IPS-18c (cell line): Measurements from ENCODE around the gene UNC5B.
"Not testable (repeated sequence)": the region's sequence is repeated elsewhere in the genome, so short reads cannot be mapped to it uniquely, and the experiment has no call there.

Source experiments
- H3K4me3 ChIP-seq: 2 replicates; pipeline ENCODE4 v1.7.0; 2013; ENCODE audit warnings: low read depth, mild to moderate bottlenecking, low read length, moderate library complexity; ENCODE audit not compliant: insufficient read depth
- H3K9me3 ChIP-seq: one replicate; pipeline ENCODE4 v1.6.1; 2013; ENCODE audit warnings: mild to moderate bottlenecking, low read length, moderate library complexity; ENCODE audit not compliant: control insufficient read depth, insufficient read depth

UNC5B gene

GRCh38 chr10:71266918-71267442 is 54.6 kb downstream of the UNC5B start:
- Histone ChIP-seq H3K4me3 (no peak overlapping the region), H3K9me3 (peaks cover 2% of the 10 kb centered on the region)

- H3K9me3 ChIP-seq, result peaks cover 2% of the 10 kb centered on the region
- no peak overlapping the region for H3K4me3 ChIP-seq
Observed at GRCh38 chr10:71267508-71268240, 55.3 kb downstream of the UNC5B start.

DNA sequence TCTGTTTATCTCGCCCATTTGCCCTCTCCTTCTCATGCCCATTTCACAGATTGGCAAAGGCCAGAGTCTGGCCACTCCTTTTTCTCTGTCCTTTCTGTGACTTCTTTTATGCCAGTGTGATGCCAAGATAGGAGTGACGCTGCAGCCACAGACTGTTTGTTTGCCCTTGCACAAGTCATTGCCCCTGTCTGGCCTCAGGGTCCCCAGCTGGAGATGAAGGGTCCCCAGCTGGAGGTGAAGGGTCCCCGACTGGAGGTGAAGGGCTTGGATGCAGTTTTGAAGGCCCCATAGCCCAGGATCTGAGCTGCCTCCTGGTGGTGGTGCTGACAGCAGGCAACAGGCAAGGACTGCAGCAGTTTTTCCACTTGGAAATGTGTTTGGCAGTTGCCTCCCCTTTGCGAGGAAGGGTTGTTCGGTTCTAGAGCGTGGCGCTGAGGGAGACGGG is 55.9 kb downstream of the UNC5B start:
- H3K9me3 ChIP-seq, result peaks cover 2% of the 10 kb centered on the region
- H3K4me3 ChIP-seq, result no peak overlapping the region

- Histone ChIP-seq H3K9me3 (peaks cover 2% of the 10 kb centered on the region), H3K4me3 (no peak overlapping the region)
Observed at GRCh38 chr10:71268758-71269157, 56.4 kb downstream of the UNC5B start.

DNA sequence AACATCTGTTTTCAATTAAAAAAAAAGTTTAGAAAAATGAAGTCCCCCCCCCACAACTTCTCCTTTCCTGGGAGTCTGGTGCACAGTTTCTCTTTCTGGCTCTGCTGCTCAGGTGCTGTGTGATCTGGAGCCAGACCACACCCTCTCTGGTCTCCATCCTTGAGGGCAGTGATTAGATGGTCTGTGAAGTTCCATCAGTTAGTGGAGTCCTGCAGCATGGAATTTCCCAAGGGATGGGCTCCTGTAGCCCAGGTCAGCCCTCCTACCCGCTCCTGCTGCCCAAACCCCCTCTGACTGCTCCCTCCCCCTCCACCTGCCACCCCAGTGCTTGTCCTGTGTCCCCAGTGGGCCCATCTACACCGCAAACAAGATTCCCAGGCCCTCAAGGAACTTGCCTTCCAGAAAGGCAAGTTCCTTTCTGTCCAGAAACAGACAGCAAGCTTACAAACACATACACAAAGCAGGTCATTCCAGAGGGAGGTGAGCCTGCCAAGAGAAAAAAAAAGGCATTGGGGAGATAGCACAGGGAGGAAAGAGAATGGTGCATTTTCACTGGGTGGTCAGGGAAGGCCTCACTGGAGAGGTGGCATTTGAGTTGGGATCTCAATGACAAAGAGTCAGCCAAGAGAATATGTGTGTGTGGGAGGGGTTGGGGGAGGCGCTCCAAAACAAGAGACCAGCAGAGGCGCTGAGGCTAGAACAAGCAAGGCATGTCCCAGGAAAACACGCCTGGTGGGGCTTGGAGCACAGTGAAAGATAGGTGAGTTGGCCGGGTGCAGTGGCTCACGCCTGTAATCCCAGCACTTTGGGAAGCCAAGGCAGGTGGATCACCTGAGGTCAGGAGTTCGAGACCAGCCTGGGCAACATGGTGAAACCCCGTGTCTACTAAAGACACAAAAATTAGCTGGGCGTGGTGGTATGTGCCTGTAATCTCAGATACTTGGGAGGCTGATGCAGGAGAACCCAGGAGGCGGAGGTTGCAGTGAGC is 57.2 kb downstream of the UNC5B start:
- Histone ChIP-seq H3K4me3 (no peak overlapping the region), H3K9me3 (peaks cover 2% of the 10 kb centered on the region)

DNA sequence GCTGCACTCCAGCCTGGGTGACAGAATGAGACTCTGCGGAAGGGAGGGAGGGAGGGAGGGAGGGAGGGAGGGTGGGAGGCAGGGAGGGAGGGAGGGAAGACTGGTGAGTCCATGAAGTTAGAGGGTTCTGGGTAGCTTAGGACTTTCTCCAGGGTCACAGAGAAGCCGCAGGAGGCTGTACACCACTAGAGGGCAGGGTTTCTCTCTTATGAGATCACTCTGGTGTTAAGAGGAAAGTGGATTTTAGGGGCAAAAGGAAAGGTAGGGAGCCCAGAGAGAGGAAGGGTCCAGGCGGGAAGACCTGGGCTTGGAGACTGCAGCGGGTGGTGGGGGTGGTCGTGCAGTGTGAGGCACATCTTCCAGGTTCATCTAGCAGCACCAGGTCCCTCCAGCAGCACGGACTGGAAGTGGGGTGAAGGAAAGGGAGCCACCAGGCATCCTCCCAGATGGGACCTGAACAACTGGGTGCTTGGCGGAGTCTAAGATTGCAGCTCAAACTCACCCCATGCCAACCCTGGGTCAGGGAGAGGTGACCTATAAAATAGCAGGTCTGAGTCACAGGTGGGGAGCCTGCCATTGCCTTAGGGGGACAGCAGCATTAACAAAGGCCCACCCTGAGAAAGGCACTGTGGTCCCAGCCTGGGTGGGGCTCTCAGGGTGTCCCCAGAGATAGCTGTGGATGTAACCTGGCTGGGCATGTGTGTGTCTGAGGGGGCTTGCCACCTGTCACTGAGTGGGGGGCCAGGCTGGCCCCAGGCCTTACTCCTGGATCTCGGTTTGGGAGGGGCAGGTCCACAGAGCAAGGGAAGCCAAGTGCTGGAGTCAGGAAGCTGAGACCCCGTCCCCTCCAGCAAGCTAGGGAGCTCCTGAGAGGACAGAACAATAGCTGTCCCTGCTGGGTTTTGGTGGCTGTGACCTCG is 58.2 kb downstream of the UNC5B start:
- Histone ChIP-seq H3K4me3 (no peak overlapping the region), H3K9me3 (peaks cover 2% of the 10 kb centered on the region)

GRCh38 chr10:71271662-71272055 is 59.3 kb downstream of the UNC5B start:
- Histone ChIP-seq H3K4me3 (no peak overlapping the region), H3K9me3 (no peaks in the 10 kb centered on the region)

DNA sequence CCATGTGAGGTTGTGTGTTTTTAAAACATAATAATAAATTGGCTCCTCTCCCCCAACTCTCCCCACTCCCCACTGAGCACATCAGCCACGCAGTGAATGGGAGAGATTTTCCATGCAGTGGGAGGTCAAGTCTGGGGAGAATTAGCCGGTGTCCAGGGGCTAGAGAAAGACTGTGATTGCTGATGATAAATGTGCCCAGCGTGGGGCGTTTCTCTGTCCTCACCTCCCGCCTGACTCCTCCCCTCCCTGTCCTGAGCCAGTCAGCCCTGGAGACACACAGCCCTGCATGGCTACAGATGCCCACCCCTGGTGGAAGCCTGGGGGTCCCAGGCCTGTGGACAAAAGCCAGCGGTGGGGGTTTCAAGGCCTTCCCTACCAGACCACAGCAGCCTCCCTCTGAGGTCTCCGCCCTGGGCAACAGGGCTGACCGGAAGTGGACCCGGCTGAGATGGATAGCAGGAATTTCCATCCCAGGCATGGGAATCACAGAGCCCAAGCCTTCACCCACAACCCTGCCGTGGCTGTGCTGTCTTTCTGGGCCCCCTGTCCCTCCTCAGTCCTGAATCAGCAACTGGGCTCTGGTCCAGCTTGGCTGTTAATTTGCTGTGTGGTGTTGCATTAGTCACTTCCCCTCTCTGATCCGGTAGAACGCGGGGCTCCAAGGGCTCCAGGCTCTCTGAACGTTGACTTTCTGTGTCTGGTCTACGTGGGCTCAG is 59.8 kb downstream of the UNC5B start:
- H3K4me3 ChIP-seq, result no peak overlapping the region

DNA sequence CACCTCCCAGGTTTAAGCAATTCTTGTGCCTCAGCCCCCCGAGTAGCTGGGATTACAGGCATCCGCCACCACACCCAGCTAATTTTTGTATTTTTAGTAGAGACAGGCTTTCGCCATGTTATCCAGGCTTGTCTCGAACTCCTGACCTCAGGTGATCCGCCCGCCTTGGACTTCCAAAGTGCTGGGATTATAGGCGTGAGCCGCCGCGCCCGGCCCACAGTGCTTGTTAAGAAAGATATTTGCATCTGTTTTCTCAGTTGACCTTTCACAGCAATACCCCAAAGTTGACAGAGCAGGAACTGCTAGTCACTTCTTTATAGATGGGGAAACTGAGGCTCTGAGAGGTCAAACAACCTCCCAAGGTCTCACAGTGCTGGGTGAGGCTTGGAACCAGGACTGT is 60.6 kb downstream of the UNC5B start:
- H3K4me3 ChIP-seq, result not testable (repeated sequence)

More for the DNA sequence above, 59.8 kb downstream of the UNC5B start:
- no peaks in the 10 kb centered on the region for H3K9me3 ChIP-seq

DNA sequence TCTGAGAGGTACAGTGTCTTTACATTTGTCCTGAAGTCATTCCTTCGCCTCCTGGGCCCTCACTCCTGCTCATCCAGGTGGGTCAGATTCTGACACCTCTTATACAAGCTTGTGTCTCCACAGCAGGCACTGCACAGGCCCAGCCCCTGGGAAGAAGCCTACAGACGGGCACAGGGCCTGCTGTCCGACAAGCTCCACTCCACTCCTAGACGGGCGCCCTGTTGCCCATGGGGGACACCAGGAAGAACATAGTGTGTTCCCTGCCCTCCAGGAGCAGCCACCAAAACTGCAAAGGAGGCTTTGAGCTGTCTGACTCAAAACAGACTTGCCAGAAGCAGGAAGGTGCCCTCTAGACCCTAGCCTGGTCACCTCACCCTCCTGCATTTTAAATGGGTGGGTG is 61.1 kb downstream of the UNC5B start:
- no peaks in the 10 kb centered on the region for H3K9me3 ChIP-seq
- H3K4me3 ChIP-seq, result no peak overlapping the region

More for the DNA sequence above, 60.6 kb downstream of the UNC5B start:
- H3K9me3 ChIP-seq, result not testable (repeated sequence)

DNA sequence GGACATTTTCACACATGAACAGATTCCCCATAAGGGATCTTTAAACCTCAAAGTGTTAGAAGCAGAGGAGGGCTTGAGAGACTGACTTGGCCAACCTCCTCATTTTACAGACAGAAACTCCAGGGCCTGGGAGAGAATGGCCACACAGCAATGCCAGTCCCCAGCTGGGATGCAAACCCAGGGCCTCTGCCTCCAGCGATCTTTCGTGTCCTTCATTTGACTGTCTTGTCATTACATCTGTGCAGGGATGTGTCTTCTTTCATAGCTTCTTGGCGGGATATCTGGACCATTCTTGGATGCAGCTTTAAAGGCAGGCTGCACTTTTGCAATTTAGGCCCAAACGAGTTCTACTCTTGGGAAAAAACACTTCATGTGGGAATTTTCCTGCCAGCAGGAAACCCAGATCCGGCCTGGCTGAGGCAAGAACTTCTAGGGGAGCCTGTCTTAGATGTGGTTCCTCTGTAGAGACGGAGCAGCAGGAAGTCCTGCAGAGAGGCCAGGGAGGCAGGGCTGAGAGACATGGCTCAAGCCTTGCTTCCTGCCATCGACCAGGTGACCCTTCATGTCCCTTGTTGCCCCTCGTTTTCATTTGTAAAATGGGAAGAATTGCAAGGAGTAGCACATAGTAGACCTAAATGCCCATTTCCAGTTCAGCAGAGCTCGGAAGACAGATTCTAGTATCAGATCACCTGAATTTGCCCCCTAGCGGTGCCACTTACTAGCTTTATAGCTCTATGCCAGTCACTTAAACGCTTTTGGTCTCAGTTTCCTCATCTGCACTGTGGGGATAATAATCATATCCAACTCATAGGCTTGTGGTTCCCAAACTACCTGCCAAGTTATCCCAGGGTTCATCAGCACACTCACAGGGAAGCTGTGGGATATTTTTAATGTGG is 62.8 kb downstream of the UNC5B start:
- H3K9me3 ChIP-seq, result no peaks in the 10 kb centered on the region

GRCh38 chr10:71276873-71277272 is 64.5 kb downstream of the UNC5B start:
- no peak overlapping the region for H3K4me3 ChIP-seq
- H3K9me3 ChIP-seq, result no peaks in the 10 kb centered on the region

More for the DNA sequence above, 62.8 kb downstream of the UNC5B start:
- no peak overlapping the region for H3K4me3 ChIP-seq

- Histone ChIP-seq H3K9me3 (no peaks in the 10 kb centered on the region), H3K4me3 (no peak overlapping the region)
Observed at GRCh38 chr10:71277914-71278665, 65.7 kb downstream of the UNC5B start.

DNA sequence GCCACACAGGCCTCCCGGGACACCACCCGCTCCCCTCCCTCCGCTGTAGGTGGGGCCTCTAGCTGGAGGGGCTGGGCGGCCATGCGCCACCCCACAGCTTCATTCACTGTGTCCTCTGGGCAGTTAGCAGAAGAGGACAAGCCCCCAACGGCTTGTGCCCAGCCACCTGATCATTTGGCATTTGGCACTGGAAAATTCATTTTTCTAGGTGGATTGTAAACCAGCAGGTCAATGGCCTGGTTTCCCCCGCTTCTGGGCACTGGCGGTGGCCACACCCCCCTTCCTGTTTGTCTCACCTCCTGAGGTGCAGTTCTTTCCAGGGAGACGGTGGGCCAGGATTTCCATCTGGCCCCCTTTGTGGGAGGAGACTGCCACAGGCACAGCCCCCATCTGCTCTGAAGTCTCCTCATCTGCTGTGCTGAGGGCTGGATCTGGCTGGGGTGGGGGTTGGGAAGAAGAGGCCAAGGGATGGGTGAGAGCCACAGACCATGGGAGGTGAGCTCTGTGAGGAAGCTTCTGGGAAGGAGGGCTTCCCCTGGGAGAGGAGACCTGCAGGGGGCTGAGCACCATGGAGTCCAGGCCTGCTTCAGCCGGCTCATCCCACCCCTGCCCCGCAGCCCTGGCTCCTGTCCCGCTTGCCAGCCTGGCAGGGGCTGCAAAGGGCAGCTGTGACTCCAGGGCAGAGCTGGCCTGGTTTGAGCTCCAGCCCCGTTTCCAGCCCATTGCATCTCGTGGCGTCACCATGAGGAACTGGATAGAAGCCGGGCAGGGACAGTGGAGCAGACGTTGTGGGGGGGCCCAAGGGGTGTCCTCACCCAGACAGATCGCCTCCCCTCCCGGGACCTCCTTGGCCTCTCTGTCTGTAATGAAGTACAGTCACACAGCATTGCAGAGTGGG is 66.6 kb downstream of the UNC5B start:
- no peak overlapping the region for H3K4me3 ChIP-seq
- H3K9me3 ChIP-seq, result no peaks in the 10 kb centered on the region
